ENCODE data around the gene LPAR2. TPM values are rescaled to one million over a fixed set of nuclear protein-coding genes. Genes with fewer than 3 reads are reported as not detected.

LPAR2 gene
- total and polyA plus RNA-seq, 2 donors (not counting 1 experiment from before 2014, with no cell fraction given), result 0.81 to 1.5 TPM

- DNase-seq (ENCODE audit: low read depth in 2 of 2), result peak in 1 of 2 donors; percentile 73
Measured at GRCh38 chr19:19595171-19595701, 32.8 kb downstream of the LPAR2 start.

GRCh38 chr19:19594381-19594780 lies 33.6 kb downstream of the LPAR2 start:
- Histone ChIP-seq H4K20me1 (ENCODE audit: control insufficient read depth, extremely low read depth, insufficient read depth, low read length) (no peaks in the 10 kb centered on the region), H3K4me3 (replicated peaks in 1 of 4; ENCODE audit: control extremely low read depth in 1 of 4, insufficient read depth in 1 of 4, low read depth in 3 of 4, low read length in 4 of 4) (no peak overlapping the region), H3K4me1 (ENCODE audit: control insufficient read depth, extremely low read depth, insufficient read depth, low read length) (peaks cover 18% of the 10 kb centered on the region), H3K79me2 (ENCODE audit: control insufficient read depth, insufficient read depth, low read length) (no peaks in the 10 kb centered on the region), H3K9ac (ENCODE audit: insufficient read depth, low read length) (no peak overlapping the region), H2AFZ (ENCODE audit: low read length) (no peak overlapping the region), H3K9me3 (ENCODE audit: control insufficient read depth, insufficient read depth, low read depth, low read length) (no peaks in the 10 kb centered on the region), H3K4me2 (ENCODE audit: extremely low read depth, insufficient read depth, low read length) (no peak overlapping the region), H3K27ac (ENCODE audit: insufficient read depth, low read length) (no peak overlapping the region), H3K36me3 (ENCODE audit: control insufficient read depth, insufficient read depth, low read length) (no peaks in the 10 kb centered on the region), H3K27me3 (ENCODE audit: control insufficient read depth, insufficient read depth, low read length) (no peaks in the 10 kb centered on the region)
- DNase-seq (ENCODE audit: low read depth in 2 of 2), result no peak
- TF ChIP-seq EZH2 (IDR thresholded peaks at IDR 0.05; ENCODE audit: low read length, missing control alignments) (no peak), CTCF (conservative IDR thresholded peaks at IDR 0.05 in 1 of 2, IDR thresholded peaks at IDR 0.05 in 1 of 2; ENCODE audit: low read depth in 1 of 2, low read length in 2 of 2) (no peak)

More at GRCh38 chr19:19595171-19595701, 32.8 kb downstream of the LPAR2 start:
- TF ChIP-seq EZH2 (IDR thresholded peaks at IDR 0.05; ENCODE audit: low read length, missing control alignments) (no peak), CTCF (conservative IDR thresholded peaks at IDR 0.05 in 1 of 2, IDR thresholded peaks at IDR 0.05 in 1 of 2; ENCODE audit: low read depth in 1 of 2, low read length in 2 of 2) (no peak)
- H3K4me2 ChIP-seq (ENCODE audit: extremely low read depth, insufficient read depth, low read length), result no peak overlapping the region
- H3K27ac ChIP-seq (ENCODE audit: insufficient read depth, low read length), result no peak overlapping the region
- no peaks in the 10 kb centered on the region for H3K79me2 ChIP-seq (ENCODE audit: control insufficient read depth, insufficient read depth, low read length)
- H3K9ac ChIP-seq (ENCODE audit: insufficient read depth, low read length), result no peak overlapping the region
- H3K9me3 ChIP-seq (ENCODE audit: control insufficient read depth, insufficient read depth, low read depth, low read length), result no peaks in the 10 kb centered on the region
- H3K36me3 ChIP-seq (ENCODE audit: control insufficient read depth, insufficient read depth, low read length), result no peaks in the 10 kb centered on the region
- peaks cover 18% of the 10 kb centered on the region for H3K4me1 ChIP-seq (ENCODE audit: control insufficient read depth, extremely low read depth, insufficient read depth, low read length)
- H3K4me3 ChIP-seq (replicated peaks in 1 of 4; ENCODE audit: control extremely low read depth in 1 of 4, insufficient read depth in 1 of 4, low read depth in 3 of 4, low read length in 4 of 4), result no peak overlapping the region
- H4K20me1 ChIP-seq (ENCODE audit: control insufficient read depth, extremely low read depth, insufficient read depth, low read length), result no peaks in the 10 kb centered on the region
- no peak overlapping the region for H2AFZ ChIP-seq (ENCODE audit: low read length)
- no peaks in the 10 kb centered on the region for H3K27me3 ChIP-seq (ENCODE audit: control insufficient read depth, insufficient read depth, low read length)

GRCh38 chr19:19592690-19593089 lies 35.3 kb downstream of the LPAR2 start:
- DNase-seq (ENCODE audit: low read depth in 2 of 2), result no peak
- Histone ChIP-seq H2AFZ (ENCODE audit: low read length) (no peak overlapping the region), H3K36me3 (ENCODE audit: control insufficient read depth, insufficient read depth, low read length) (no peaks in the 10 kb centered on the region), H3K9me3 (ENCODE audit: control insufficient read depth, insufficient read depth, low read depth, low read length) (no peaks in the 10 kb centered on the region), H3K9ac (ENCODE audit: insufficient read depth, low read length) (no peak overlapping the region), H3K4me3 (replicated peaks in 1 of 4; ENCODE audit: control extremely low read depth in 1 of 4, insufficient read depth in 1 of 4, low read depth in 3 of 4, low read length in 4 of 4) (no peak overlapping the region), H3K4me2 (ENCODE audit: extremely low read depth, insufficient read depth, low read length) (no peak overlapping the region), H3K79me2 (ENCODE audit: control insufficient read depth, insufficient read depth, low read length) (no peaks in the 10 kb centered on the region), H3K4me1 (ENCODE audit: control insufficient read depth, extremely low read depth, insufficient read depth, low read length) (peaks cover 18% of the 10 kb centered on the region), H3K27ac (ENCODE audit: insufficient read depth, low read length) (no peak overlapping the region), H3K27me3 (ENCODE audit: control insufficient read depth, insufficient read depth, low read length) (no peaks in the 10 kb centered on the region), H4K20me1 (ENCODE audit: control insufficient read depth, extremely low read depth, insufficient read depth, low read length) (no peaks in the 10 kb centered on the region)
- TF ChIP-seq CTCF (conservative IDR thresholded peaks at IDR 0.05 in 1 of 2, IDR thresholded peaks at IDR 0.05 in 1 of 2; ENCODE audit: low read depth in 1 of 2, low read length in 2 of 2) (no peak), EZH2 (IDR thresholded peaks at IDR 0.05; ENCODE audit: low read length, missing control alignments) (no peak)
